ENCODE data around the gene SLC22A17.
"Not testable (repeated sequence)": the region's sequence is repeated elsewhere in the genome, so short reads cannot be mapped to it uniquely, and the experiment has no call there.

The SLC22A17 gene

GRCh38 chr14:23352506-23353432, at the start of gene SLC22A17:
TSS of gene SLC22A17 (minus strand) at chr14:23352887.
- peak; percentile 36 to 44 for DNase-seq (ENCODE audit: low read depth in 2 of 2)

- no peak for DNase-seq (ENCODE audit: low read depth in 2 of 2)
Measured at GRCh38 chr14:23401291-23401690, 48.6 kb upstream of the SLC22A17 start.

- not testable (repeated sequence) for DNase-seq (ENCODE audit: low read depth in 2 of 2)
Measured at GRCh38 chr14:23400496-23401149, 47.9 kb upstream of the SLC22A17 start.

- no peak for DNase-seq (ENCODE audit: low read depth in 2 of 2)
Measured at GRCh38 chr14:23399591-23399990, 46.9 kb upstream of the SLC22A17 start.

GRCh38 chr14:23399136-23399535, 46.4 kb upstream of the SLC22A17 start:
- no peak for DNase-seq (ENCODE audit: low read depth in 2 of 2)

- DNase-seq (ENCODE audit: low read depth in 2 of 2), result no peak
Measured at GRCh38 chr14:23398348-23398747, 45.7 kb upstream of the SLC22A17 start.

- no peak for DNase-seq (ENCODE audit: low read depth in 2 of 2)
Measured at GRCh38 chr14:23396781-23397407, 44.2 kb upstream of the SLC22A17 start.

- DNase-seq (ENCODE audit: low read depth in 2 of 2), result no peak
Measured at GRCh38 chr14:23396126-23396525, 43.4 kb upstream of the SLC22A17 start.

GRCh38 chr14:23392613-23393012, 39.9 kb upstream of the SLC22A17 start:
- no peak for DNase-seq (ENCODE audit: low read depth in 2 of 2)

- not testable (repeated sequence) for DNase-seq (ENCODE audit: low read depth in 2 of 2)
Measured at GRCh38 chr14:23389871-23390270, 37.2 kb upstream of the SLC22A17 start.

- no peak for DNase-seq (ENCODE audit: low read depth in 2 of 2)
Measured at GRCh38 chr14:23389396-23389795, 36.7 kb upstream of the SLC22A17 start.

- DNase-seq (ENCODE audit: low read depth in 2 of 2), result no peak
Measured at GRCh38 chr14:23388996-23389395, 36.3 kb upstream of the SLC22A17 start.

GRCh38 chr14:23387916-23388882, 35.5 kb upstream of the SLC22A17 start:
- DNase-seq (ENCODE audit: low read depth in 2 of 2), result no peak

- DNase-seq (ENCODE audit: low read depth in 2 of 2), result no peak
Measured at GRCh38 chr14:23386999-23387398, 34.3 kb upstream of the SLC22A17 start.

- not testable (repeated sequence) for DNase-seq (ENCODE audit: low read depth in 2 of 2)
Measured at GRCh38 chr14:23386266-23386657, 33.6 kb upstream of the SLC22A17 start.

GRCh38 chr14:23385642-23386265, 33.1 kb upstream of the SLC22A17 start:
- DNase-seq (ENCODE audit: low read depth in 2 of 2), result no peak

GRCh38 chr14:23385244-23385641, 32.6 kb upstream of the SLC22A17 start:
- no peak for DNase-seq (ENCODE audit: low read depth in 2 of 2)

- no peak for DNase-seq (ENCODE audit: low read depth in 2 of 2)
Measured at GRCh38 chr14:23384364-23385080, 31.8 kb upstream of the SLC22A17 start.

GRCh38 chr14:23382731-23383440, 30.2 kb upstream of the SLC22A17 start:
- DNase-seq (ENCODE audit: low read depth in 2 of 2), result no peak

- DNase-seq (ENCODE audit: low read depth in 2 of 2), result no peak
Measured at GRCh38 chr14:23382276-23382675, 29.6 kb upstream of the SLC22A17 start.

Measured in activated CD4-positive, alpha-beta T cell treated with anti-CD3 and anti-CD28 coated beads for 24 hours (primary cell).